ENCODE data around the gene RMND1.

The RMND1 gene

GRCh38 chr6:151417477-151417876 is 34.4 kb downstream of the RMND1 start:
- no peak for DNase-seq (ENCODE audit: low spot score)

- no peak for DNase-seq (ENCODE audit: low spot score)
These were observed 37.2 kb downstream of the RMND1 start for GRCh38 chr6:151414641-151415260.

- DNase-seq (ENCODE audit: low spot score): no peak
These were observed 38.4 kb downstream of the RMND1 start for GRCh38 chr6:151413372-151414145.

GRCh38 chr6:151412909-151413308 is 39.0 kb downstream of the RMND1 start:
- no peak for DNase-seq (ENCODE audit: low spot score)

GRCh38 chr6:151409679-151410078 is 42.2 kb downstream of the RMND1 start:
- no peak for DNase-seq (ENCODE audit: low spot score)

GRCh38 chr6:151409260-151409659 is 42.7 kb downstream of the RMND1 start:
- DNase-seq (ENCODE audit: low spot score): no peak

- DNase-seq (ENCODE audit: low spot score): no peak
These were observed 43.1 kb downstream of the RMND1 start for GRCh38 chr6:151408858-151409257.

GRCh38 chr6:151403919-151404308 is 48.0 kb downstream of the RMND1 start:
- no peak for DNase-seq (ENCODE audit: low spot score)

GRCh38 chr6:151402228-151402627 is 49.7 kb downstream of the RMND1 start:
- DNase-seq (ENCODE audit: low spot score): no peak

- no peak for DNase-seq (ENCODE audit: low spot score)
These were observed 51.5 kb downstream of the RMND1 start for GRCh38 chr6:151400473-151400872.

GRCh38 chr6:151399679-151400078 is 52.2 kb downstream of the RMND1 start:
- DNase-seq (ENCODE audit: low spot score): no peak

- DNase-seq (ENCODE audit: low spot score): no peak
These were observed 58.5 kb downstream of the RMND1 start for GRCh38 chr6:151393410-151393809.

- DNase-seq (ENCODE audit: low spot score): no peak
These were observed 59.5 kb downstream of the RMND1 start for GRCh38 chr6:151392427-151392826.

- DNase-seq (ENCODE audit: low spot score): peak; percentile 54
These were observed 60.2 kb downstream of the RMND1 start, which contains the start of gene ZBTB2 for GRCh38 chr6:151391471-151392413. TSS of gene ZBTB2 (minus strand) at chr6:151391559. CDS start at chr6:151373637, 17,922 bp downstream.

- no peak for DNase-seq (ENCODE audit: low spot score)
These were observed 61.0 kb downstream of the RMND1 start for GRCh38 chr6:151390851-151391470.

- DNase-seq (ENCODE audit: low spot score): peak; percentile 94
These were observed 61.6 kb downstream of the RMND1 start for GRCh38 chr6:151390276-151390850.

GRCh38 chr6:151389618-151390275 is 62.2 kb downstream of the RMND1 start:
- DNase-seq (ENCODE audit: low spot score): no peak

- DNase-seq (ENCODE audit: low spot score): peak; percentile 29
These were observed 62.8 kb downstream of the RMND1 start for GRCh38 chr6:151388997-151389617.

GRCh38 chr6:151388236-151388635 is 63.7 kb downstream of the RMND1 start:
- DNase-seq (ENCODE audit: low spot score): no peak

GRCh38 chr6:151387175-151387970 is 64.6 kb downstream of the RMND1 start:
- no peak for DNase-seq (ENCODE audit: low spot score)
